HepG2 (cell line): ENCODE measurements around the gene ZSCAN31. TPM values are rescaled to one million over a fixed set of nuclear protein-coding genes. Genes with fewer than 3 reads are reported as not detected.

ENCODE experiments used
- ATM ChIP-seq: fragments of 450-650 bp; IDR thresholded peaks from 2 replicates; pipeline ENCODE4 v1.7.1; 2017; ENCODE audit warnings: mild to moderate bottlenecking, borderline replicate concordance
- CCDC6 ChIP-seq: sonication (generic); formaldehyde crosslinking; IDR thresholded peaks from 2 replicates; pipeline ENCODE4 v1.8.1; 2022; ENCODE audit warnings: mild to moderate bottlenecking, missing genetic modification reagents, moderate library complexity
- HMG20B ChIP-seq: conservative IDR thresholded peaks from 2 replicates; pipeline ENCODE4 v1.6.1; 2016; ENCODE audit warnings: missing genetic modification reagents, missing compliant biosample characterization
- IKZF1 ChIP-seq: fragments of 450-650 bp; IDR thresholded peaks from 2 replicates; pipeline ENCODE4 v1.7.1; 2016
- KDM3A ChIP-seq: IDR thresholded peaks from 2 replicates; pipeline ENCODE4 v1.6.1; 2018; ENCODE audit warnings: low read depth, missing compliant biosample characterization
- NAIF1 ChIP-seq: sonication (generic); formaldehyde crosslinking; IDR thresholded peaks from 2 replicates; pipeline ENCODE4 v1.5.0; 2020; ENCODE audit warnings: mild to moderate bottlenecking, missing genetic modification reagents, borderline replicate concordance
- NFKBIZ ChIP-seq: IDR thresholded peaks from 2 replicates; pipeline ENCODE4 v1.6.1; 2018; ENCODE audit warnings: missing genetic modification reagents, missing compliant biosample characterization
- PHB2 ChIP-seq: fragments of 450-650 bp; IDR thresholded peaks from 2 replicates; pipeline ENCODE4 v1.6.1; 2018; ENCODE audit not compliant: partially characterized antibody
- PHF8 ChIP-seq: sonication (generic); formaldehyde crosslinking; IDR thresholded peaks from 2 replicates; pipeline ENCODE4 v1.5.0; 2020; ENCODE audit warnings: missing genetic modification reagents
- RCOR2 ChIP-seq: IDR thresholded peaks from 2 replicates; pipeline ENCODE4 v1.6.1; 2016; ENCODE audit warnings: missing biosample characterization, missing genetic modification reagents
- XBP1 ChIP-seq: sonication (generic); formaldehyde crosslinking; IDR thresholded peaks from 2 replicates; pipeline ENCODE4 v1.5.0; 2020; ENCODE audit warnings: missing genetic modification reagents
- ZBTB7B ChIP-seq: sonication (generic); formaldehyde crosslinking; IDR thresholded peaks from 2 replicates; pipeline ENCODE4 v1.4.0; 2020; ENCODE audit warnings: missing genetic modification reagents
- ZNF569 ChIP-seq: sonication (generic); formaldehyde crosslinking; IDR thresholded peaks from 2 replicates; pipeline ENCODE4 v1.5.0; 2020; ENCODE audit warnings: mild to moderate bottlenecking, missing genetic modification reagents, moderate library complexity, borderline replicate concordance
- ZNF607 ChIP-seq: sonication (generic); formaldehyde crosslinking; IDR thresholded peaks from 2 replicates; pipeline ENCODE4 v1.5.1; 2020; ENCODE audit warnings: missing genetic modification reagents, mild to moderate bottlenecking, borderline replicate concordance
- ZNF773 ChIP-seq: sonication (generic); formaldehyde crosslinking; IDR thresholded peaks from 2 replicates; pipeline ENCODE4 v1.4.0; 2020; ENCODE audit warnings: missing genetic modification reagents, borderline replicate concordance
- ZNF878 ChIP-seq: sonication (generic); formaldehyde crosslinking; IDR thresholded peaks from 2 replicates; pipeline ENCODE4 v1.8.1; 2023; ENCODE audit warnings: mild to moderate bottlenecking, missing genetic modification reagents, moderate library complexity
- polyA plus RNA-seq, 8 experiments: library from polyadenylated mRNA; depleted of rRNA in 3 of 8; stranded (reverse) in 7 of 8; unstranded in 1 of 8; fragments of >200 nt; fragmentation: Illumina TruSeq in 4 of 8; extraction: Trizol in 4 of 8; gene quantifications; 2 replicates each; pipeline versions ENCODE4 v1.2.1 to v1.2.3, GENCODE V29; 2011 to 2016; ENCODE audit warnings: low read depth in 4 of 8, missing spikeins in 1 of 8, mixed read lengths in 1 of 8; ENCODE audit not compliant: insufficient read depth in 1 of 8
- total RNA-seq, 5 experiments: library from RNA; depleted of rRNA; stranded (reverse); fragments of >200 nt; fragmentation: Illumina TruSeq; extraction: Trizol; gene quantifications; 2 replicates each; pipeline ENCODE4 v1.2.3, GENCODE V29; 2016; ENCODE audit warnings: low read depth in 1 of 5
- TF ChIP-seq, protein P1 (sequence below): sonication (generic); formaldehyde crosslinking; IDR thresholded peaks from 2 replicates; pipeline ENCODE4 v1.5.1; 2020; ENCODE audit warnings: mild to moderate bottlenecking, moderate library complexity, missing genetic modification reagents
- TF ChIP-seq, protein P2 (sequence below): sonication (generic); formaldehyde crosslinking; IDR thresholded peaks from 2 replicates; pipeline ENCODE4 v1.5.1; 2020; ENCODE audit warnings: missing genetic modification reagents, mild to moderate bottlenecking, borderline replicate concordance
- TF ChIP-seq, protein P3 (sequence below): sonication (generic); formaldehyde crosslinking; IDR thresholded peaks from 2 replicates; pipeline ENCODE4 v1.4.0; 2020; ENCODE audit warnings: missing genetic modification reagents
- TF ChIP-seq, protein P4 (sequence below): sonication (generic); formaldehyde crosslinking; IDR thresholded peaks from 2 replicates; pipeline ENCODE4 v1.4.0; 2020; ENCODE audit warnings: missing genetic modification reagents, mild to moderate bottlenecking, borderline replicate concordance

Gene ZSCAN31
- total and polyA plus RNA-seq, 2 of the 13 experiments (the other 11 are each of a cell fraction or from before 2014, with no cell fraction given): 5.3 to 6.2 TPM

DNA sequence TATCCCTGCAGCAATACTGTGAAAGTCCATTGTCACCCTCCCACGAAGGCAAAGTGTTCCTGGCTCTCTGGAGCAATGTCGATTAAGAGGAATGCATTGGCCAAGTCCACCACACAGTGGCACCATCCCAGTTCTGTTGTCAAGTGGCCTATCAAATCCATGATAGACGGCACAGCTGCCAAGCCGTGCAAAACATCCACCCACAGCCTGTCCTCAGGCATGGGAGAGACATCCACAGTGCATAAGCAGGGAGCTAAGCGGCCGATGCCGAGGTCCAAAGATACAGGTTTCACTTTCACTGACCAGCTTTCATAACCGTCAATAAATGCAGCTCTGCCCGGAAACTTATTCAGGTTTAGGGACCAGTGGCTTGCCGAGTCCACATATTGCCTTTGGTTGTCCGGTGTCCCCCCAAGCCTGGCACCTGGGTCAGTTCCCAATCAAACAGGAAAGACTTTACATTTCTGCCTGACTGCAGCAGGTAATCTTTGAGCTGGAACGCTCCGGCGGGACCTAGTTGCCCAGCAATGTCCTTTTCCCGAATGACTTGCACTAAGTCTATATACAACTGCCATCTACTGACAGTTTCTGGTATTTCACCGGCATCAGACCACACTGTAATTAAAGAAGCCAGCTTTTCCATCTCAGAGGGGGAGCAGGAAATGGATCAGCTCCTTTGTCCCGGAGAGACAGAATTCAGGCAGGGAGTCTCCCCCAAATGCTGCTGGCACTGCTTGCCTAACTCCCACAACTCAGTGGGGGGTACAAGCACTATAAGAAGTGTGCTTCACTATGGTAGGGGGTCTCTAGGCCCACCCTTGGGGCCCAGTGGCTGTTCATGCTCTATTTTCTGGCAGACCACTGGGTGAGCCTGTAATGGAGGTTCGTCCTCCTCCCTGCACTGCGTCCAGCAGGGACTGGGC, 20.1 kb upstream of the ZSCAN31 start (continued):
- TF ChIP-seq, protein P1, sequence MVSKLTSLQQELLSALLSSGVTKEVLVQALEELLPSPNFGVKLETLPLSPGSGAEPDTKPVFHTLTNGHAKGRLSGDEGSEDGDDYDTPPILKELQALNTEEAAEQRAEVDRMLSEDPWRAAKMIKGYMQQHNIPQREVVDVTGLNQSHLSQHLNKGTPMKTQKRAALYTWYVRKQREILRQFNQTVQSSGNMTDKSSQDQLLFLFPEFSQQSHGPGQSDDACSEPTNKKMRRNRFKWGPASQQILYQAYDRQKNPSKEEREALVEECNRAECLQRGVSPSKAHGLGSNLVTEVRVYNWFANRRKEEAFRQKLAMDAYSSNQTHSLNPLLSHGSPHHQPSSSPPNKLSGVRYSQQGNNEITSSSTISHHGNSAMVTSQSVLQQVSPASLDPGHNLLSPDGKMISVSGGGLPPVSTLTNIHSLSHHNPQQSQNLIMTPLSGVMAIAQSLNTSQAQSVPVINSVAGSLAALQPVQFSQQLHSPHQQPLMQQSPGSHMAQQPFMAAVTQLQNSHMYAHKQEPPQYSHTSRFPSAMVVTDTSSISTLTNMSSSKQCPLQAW (CRISPR knock-in tag): peak; percentile 90
- no peak for TF ChIP-seq CCDC6
- TF ChIP-seq NAIF1 (CRISPR knock-in tag): no peak
- TF ChIP-seq KDM3A (CRISPR knock-in tag): peak; percentile 85
- TF ChIP-seq RCOR2 (CRISPR knock-in tag): 0 out of 2 replicates have a peak, but pooled peaks have one; percentile 60
- TF ChIP-seq ZNF607 (CRISPR knock-in tag): 0 out of 2 replicates have a peak, but pooled peaks have one; percentile 57
- TF ChIP-seq PHF8 (CRISPR knock-in tag): peak; percentile 42; the same call in 1 of the 2 replicates
- TF ChIP-seq, protein P2, sequence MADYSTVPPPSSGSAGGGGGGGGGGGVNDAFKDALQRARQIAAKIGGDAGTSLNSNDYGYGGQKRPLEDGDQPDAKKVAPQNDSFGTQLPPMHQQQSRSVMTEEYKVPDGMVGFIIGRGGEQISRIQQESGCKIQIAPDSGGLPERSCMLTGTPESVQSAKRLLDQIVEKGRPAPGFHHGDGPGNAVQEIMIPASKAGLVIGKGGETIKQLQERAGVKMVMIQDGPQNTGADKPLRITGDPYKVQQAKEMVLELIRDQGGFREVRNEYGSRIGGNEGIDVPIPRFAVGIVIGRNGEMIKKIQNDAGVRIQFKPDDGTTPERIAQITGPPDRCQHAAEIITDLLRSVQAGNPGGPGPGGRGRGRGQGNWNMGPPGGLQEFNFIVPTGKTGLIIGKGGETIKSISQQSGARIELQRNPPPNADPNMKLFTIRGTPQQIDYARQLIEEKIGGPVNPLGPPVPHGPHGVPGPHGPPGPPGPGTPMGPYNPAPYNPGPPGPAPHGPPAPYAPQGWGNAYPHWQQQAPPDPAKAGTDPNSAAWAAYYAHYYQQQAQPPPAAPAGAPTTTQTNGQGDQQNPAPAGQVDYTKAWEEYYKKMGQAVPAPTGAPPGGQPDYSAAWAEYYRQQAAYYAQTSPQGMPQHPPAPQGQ: no peak
- TF ChIP-seq ZNF569: no peak
- no peak for TF ChIP-seq NFKBIZ (CRISPR knock-in tag)
- no peak for TF ChIP-seq ZNF773 (CRISPR knock-in tag)
- TF ChIP-seq, protein P3, sequence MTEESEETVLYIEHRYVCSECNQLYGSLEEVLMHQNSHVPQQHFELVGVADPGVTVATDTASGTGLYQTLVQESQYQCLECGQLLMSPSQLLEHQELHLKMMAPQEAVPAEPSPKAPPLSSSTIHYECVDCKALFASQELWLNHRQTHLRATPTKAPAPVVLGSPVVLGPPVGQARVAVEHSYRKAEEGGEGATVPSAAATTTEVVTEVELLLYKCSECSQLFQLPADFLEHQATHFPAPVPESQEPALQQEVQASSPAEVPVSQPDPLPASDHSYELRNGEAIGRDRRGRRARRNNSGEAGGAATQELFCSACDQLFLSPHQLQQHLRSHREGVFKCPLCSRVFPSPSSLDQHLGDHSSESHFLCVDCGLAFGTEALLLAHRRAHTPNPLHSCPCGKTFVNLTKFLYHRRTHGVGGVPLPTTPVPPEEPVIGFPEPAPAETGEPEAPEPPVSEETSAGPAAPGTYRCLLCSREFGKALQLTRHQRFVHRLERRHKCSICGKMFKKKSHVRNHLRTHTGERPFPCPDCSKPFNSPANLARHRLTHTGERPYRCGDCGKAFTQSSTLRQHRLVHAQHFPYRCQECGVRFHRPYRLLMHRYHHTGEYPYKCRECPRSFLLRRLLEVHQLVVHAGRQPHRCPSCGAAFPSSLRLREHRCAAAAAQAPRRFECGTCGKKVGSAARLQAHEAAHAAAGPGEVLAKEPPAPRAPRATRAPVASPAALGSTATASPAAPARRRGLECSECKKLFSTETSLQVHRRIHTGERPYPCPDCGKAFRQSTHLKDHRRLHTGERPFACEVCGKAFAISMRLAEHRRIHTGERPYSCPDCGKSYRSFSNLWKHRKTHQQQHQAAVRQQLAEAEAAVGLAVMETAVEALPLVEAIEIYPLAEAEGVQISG (CRISPR knock-in tag): peak; percentile 97
- TF ChIP-seq ATM: no peak
- no peak for TF ChIP-seq XBP1
- TF ChIP-seq, protein P4, sequence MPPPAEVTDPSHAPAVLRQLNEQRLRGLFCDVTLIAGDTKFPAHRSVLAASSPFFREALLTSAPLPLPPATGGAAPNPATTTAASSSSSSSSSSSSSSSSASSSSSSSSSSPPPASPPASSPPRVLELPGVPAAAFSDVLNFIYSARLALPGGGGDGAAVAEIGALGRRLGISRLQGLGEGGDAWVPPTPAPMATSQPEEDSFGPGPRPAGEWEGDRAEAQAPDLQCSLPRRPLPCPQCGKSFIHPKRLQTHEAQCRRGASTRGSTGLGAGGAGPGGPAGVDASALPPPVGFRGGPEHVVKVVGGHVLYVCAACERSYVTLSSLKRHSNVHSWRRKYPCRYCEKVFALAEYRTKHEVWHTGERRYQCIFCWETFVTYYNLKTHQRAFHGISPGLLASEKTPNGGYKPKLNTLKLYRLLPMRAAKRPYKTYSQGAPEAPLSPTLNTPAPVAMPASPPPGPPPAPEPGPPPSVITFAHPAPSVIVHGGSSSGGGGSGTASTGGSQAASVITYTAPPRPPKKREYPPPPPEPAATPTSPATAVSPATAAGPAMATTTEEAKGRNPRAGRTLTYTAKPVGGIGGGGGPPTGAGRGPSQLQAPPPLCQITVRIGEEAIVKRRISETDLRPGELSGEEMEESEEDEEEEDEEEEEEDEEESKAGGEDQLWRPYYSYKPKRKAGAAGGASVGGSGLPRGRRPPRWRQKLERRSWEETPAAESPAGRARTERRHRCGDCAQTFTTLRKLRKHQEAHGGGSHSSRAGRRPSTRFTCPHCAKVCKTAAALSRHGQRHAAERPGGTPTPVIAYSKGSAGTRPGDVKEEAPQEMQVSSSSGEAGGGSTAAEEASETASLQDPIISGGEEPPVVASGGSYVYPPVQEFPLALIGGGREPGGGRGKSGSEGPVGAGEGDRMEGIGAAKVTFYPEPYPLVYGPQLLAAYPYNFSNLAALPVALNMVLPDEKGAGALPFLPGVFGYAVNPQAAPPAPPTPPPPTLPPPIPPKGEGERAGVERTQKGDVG (CRISPR knock-in tag): no peak
- 0 out of 2 replicates have a peak, but pooled peaks have one; percentile 23 for TF ChIP-seq ZBTB7B (CRISPR knock-in tag)
- TF ChIP-seq IKZF1: no peak
- peak; percentile 23; the same call in 1 of the 2 replicates for TF ChIP-seq HMG20B (CRISPR knock-in tag)
- no peak for TF ChIP-seq ZNF878 (CRISPR knock-in tag)
- no peak for TF ChIP-seq PHB2
